HG02759 (cell line): Measurements from ENCODE around the gene POPDC3.
"Not testable (repeated sequence)": the region's sequence is repeated elsewhere in the genome, so short reads cannot be mapped to it uniquely, and the experiment has no call there.

ENCODE experiments used
- ATAC-seq: cut with Tn5 transposase; IDR thresholded peaks from one replicate; pipeline ENCODE4 v1.9.1; 2021; ENCODE audit warnings: mild to moderate bottlenecking, moderate library complexity; ENCODE audit not compliant: unreplicated experiment

POPDC3 gene

GRCh38 chr6:105196076-105196475 lies 16.3 kb upstream of the POPDC3 start:
- no peak for ATAC-seq

GRCh38 chr6:105194591-105194990 lies 14.8 kb upstream of the POPDC3 start:
- ATAC-seq = no peak

GRCh38 chr6:105194106-105194505 lies 14.3 kb upstream of the POPDC3 start:
- no peak for ATAC-seq

GRCh38 chr6:105193647-105194046 lies 13.8 kb upstream of the POPDC3 start:
- ATAC-seq = no peak

GRCh38 chr6:105192707-105193465 lies 13.1 kb upstream of the POPDC3 start:
- no peak for ATAC-seq

- no peak for ATAC-seq
Observed at GRCh38 chr6:105191351-105191750, 11.5 kb upstream of the POPDC3 start.

- no peak for ATAC-seq
Observed at GRCh38 chr6:105189026-105189820, 9.4 kb upstream of the POPDC3 start.

- ATAC-seq = no peak
Observed at GRCh38 chr6:105188251-105188650, 8.4 kb upstream of the POPDC3 start.

- ATAC-seq = no peak
Observed at GRCh38 chr6:105186576-105186975, 6.8 kb upstream of the POPDC3 start.

- no peak for ATAC-seq
Observed at GRCh38 chr6:105184921-105185320, 5.1 kb upstream of the POPDC3 start.

GRCh38 chr6:105181981-105182515 lies 2.2 kb upstream of the POPDC3 start:
- ATAC-seq = no peak

GRCh38 chr6:105178636-105179035 lies 1.2 kb downstream of the POPDC3 start:
- no peak for ATAC-seq

GRCh38 chr6:105178110-105178509 lies 1.7 kb downstream of the POPDC3 start:
- ATAC-seq = no peak

GRCh38 chr6:105177556-105177955 lies 2.3 kb downstream of the POPDC3 start:
- no peak for ATAC-seq

- ATAC-seq = no peak
Observed at GRCh38 chr6:105174512-105174911, 5.3 kb downstream of the POPDC3 start.

- not testable (repeated sequence) for ATAC-seq
Observed at GRCh38 chr6:105172515-105172914, 7.3 kb downstream of the POPDC3 start.

GRCh38 chr6:105170059-105170458 lies 9.8 kb downstream of the POPDC3 start:
- no peak for ATAC-seq

GRCh38 chr6:105167914-105168313 lies 11.9 kb downstream of the POPDC3 start:
- no peak for ATAC-seq

GRCh38 chr6:105164418-105164817 lies 15.4 kb downstream of the POPDC3 start:
- ATAC-seq = no peak

- no peak for ATAC-seq
Observed at GRCh38 chr6:105163183-105163582, 16.6 kb downstream of the POPDC3 start.

GRCh38 chr6:105162377-105162776 lies 17.4 kb downstream of the POPDC3 start:
- no peak for ATAC-seq

GRCh38 chr6:105161421-105161820 lies 18.4 kb downstream of the POPDC3 start:
- no peak for ATAC-seq
